Measurements from ENCODE around the gene MFN2. TPM values are rescaled to one million over a fixed set of nuclear protein-coding genes. Genes with fewer than 3 reads are reported as not detected.
"Not testable (repeated sequence)": the region's sequence is repeated elsewhere in the genome, so short reads cannot be mapped to it uniquely, and the experiment has no call there.

Gene MFN2
- polyA plus RNA-seq (2013): 19.3 TPM

DNA sequence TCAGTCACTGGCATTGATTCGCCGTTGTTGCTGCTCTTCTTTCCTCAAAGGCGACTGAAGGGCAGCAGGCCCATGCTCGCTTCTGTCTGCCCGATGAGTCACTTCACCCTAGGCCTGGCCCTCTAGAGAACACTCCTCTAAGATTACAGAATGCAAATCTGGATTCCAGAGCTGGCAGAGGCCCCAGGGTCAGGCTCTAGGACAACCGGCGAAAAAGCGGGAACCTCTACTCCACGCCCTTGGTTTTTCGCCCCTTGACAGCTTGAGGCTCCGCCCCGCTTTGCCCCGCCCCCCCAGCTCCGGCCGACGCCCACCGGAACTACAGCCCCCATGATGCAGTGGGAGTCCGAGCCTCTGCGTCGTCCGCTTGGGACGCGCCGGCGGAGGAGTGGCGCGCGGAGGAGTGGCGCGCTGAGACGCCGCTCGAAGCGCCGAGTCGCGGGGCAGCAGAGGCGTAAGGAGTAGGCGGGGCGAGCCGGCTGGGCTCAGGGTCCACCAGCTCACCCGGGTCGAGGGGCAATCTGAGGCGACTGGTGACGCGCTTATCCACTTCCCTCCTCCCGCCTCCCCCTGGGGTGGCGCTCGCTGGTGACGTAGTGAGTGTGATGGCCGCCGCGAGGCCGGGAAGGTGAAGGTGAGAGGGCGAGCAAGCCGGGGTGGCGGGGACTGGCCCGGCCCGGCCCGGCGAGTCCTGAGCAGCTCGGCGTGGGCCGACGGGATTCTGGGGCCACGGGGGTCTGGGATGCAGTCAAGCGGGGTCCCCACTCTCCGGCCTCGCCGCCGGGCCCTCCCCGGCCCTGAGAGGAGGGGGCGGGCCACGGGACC is at the start of gene MFN2:
Gene MFN2 (plus strand): TSS at position 594 of the 825 bp plus-strand sequence. CDS start 8,725 bp downstream, outside the sequence.
- Histone ChIP-seq H3K4me3 (ENCODE audit: control insufficient read depth in 1 of 7, extremely low read depth in 1 of 7, insufficient read depth in 4 of 7, low read depth in 2 of 7, low read length in 6 of 7) (peak within 1 kb of the TSS; percentile 82 to 99 (median 93)), H3K27me3 (replicated peaks in 2 of 5; ENCODE audit: control insufficient read depth in 4 of 5, insufficient read depth in 5 of 5, low read length in 4 of 5) (no peaks in the 10 kb centered on the region), H3K27ac (ENCODE audit: insufficient read depth in 1 of 2, low read depth in 1 of 2, low read length in 2 of 2, poor library complexity in 1 of 2, severe bottlenecking in 2 of 2) (peak within 1 kb of the TSS; percentile 88 to 92), H3K4me1 (ENCODE audit: control extremely low read depth in 1 of 4, control insufficient read depth in 4 of 4, insufficient read depth in 4 of 4, low read length in 3 of 4) (peaks cover 3 to 31% (median 17%) of the 10 kb centered on the region in 4 experiments), H3K9me3 (ENCODE audit: control extremely low read depth in 1 of 5, control insufficient read depth in 4 of 5, insufficient read depth in 2 of 5, low read depth in 1 of 5, low read length in 4 of 5) (no peaks in the 10 kb centered on the region), H3K36me3 (ENCODE audit: control insufficient read depth in 4 of 4, insufficient read depth in 4 of 4, low read length in 3 of 4) (peaks cover 11 to 36% (median 25%) of the 10 kb centered on the region in 4 experiments)
- DNase-seq: peak; percentile 97 to 99 (median 98)
- ChIA-PET POLR2A (interaction anchor here (8.0 kb wide), 1 partner anchor 71 kb away, joined by 74 read pairs; no protein-coding TSS in a partner anchor), CTCF (interaction anchor here (0.8 to 3.7 kb wide), 5 partner anchors 15 to 141 kb away, joined by 3 to 16 read pairs (median 3); no protein-coding TSS in a partner anchor)
- 2% methylated on average over 56 of the region's 74 CpGs for WGBS (ENCODE audit: insufficient coverage)

DNA sequence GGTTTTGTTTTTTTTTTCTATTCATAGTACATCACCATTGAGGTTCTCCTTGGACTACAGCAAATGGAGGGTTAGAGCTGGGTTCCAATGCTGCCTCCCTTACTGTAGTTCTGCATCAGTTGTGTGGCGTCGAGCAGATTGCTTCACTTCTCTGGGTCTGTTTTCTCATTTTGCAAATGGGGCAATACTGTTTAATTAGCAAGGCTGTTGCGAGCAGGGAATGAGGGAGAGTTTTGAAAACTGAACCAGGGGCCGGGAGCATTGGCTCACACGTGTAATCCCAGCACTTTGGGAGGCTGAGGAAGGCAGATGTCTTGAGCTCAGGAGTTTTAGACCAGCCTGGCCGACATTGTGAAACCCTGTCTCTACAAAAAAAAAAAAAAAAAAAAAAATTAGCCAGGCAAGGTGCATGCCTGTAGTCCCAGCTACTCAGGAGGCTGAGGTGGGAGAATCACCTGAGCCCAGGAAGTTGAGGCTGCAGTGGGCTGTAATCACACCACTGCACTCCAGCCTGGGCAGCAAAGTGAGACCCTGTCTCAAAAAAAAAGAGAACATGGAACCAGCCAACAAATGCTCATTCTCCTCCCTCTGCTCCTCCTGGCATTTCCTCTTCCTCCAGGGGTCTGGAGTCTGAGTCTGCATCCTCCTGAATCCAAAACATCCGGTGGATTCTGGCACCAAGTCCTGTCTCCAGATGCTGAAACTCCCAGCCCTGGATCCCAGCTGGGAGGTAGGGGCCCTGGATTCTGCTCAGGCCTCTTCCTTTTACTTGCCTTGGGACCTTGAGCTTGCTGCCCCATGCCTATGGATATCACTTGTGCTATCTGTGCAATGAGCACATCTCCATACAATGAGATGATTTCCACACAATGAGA is 49.4 kb upstream of the MFN2 start:
- Histone ChIP-seq H3K27ac (ENCODE audit: insufficient read depth in 1 of 2, low read depth in 1 of 2, low read length in 2 of 2, poor library complexity in 1 of 2, severe bottlenecking in 2 of 2) (no peak overlapping the region), H3K27me3 (replicated peaks in 2 of 5; ENCODE audit: control insufficient read depth in 4 of 5, insufficient read depth in 5 of 5, low read length in 4 of 5) (no peaks in the 10 kb centered on the region), H3K9me3 (ENCODE audit: control extremely low read depth in 1 of 5, control insufficient read depth in 4 of 5, insufficient read depth in 2 of 5, low read depth in 1 of 5, low read length in 4 of 5) (no peaks in the 10 kb centered on the region), H3K4me3 (ENCODE audit: control insufficient read depth in 1 of 7, extremely low read depth in 1 of 7, insufficient read depth in 4 of 7, low read depth in 2 of 7, low read length in 6 of 7) (no peak overlapping the region), H3K4me1 (ENCODE audit: control extremely low read depth in 1 of 4, control insufficient read depth in 4 of 4, insufficient read depth in 4 of 4, low read length in 3 of 4) (peaks cover 0 to 32% (median 23%) of the 10 kb centered on the region in 4 experiments), H3K36me3 (ENCODE audit: control insufficient read depth in 4 of 4, insufficient read depth in 4 of 4, low read length in 3 of 4) (no peaks in the 10 kb centered on the region)
- WGBS (ENCODE audit: insufficient coverage): 91% methylated on average over 4 of the region's 7 CpGs
- no peak for DNase-seq
- ChIA-PET POLR2A (no interaction called here), CTCF (interaction anchor here (0.8 kb wide), 1 partner anchor 30 kb away, joined by 3 read pairs; no protein-coding TSS in a partner anchor)

DNA sequence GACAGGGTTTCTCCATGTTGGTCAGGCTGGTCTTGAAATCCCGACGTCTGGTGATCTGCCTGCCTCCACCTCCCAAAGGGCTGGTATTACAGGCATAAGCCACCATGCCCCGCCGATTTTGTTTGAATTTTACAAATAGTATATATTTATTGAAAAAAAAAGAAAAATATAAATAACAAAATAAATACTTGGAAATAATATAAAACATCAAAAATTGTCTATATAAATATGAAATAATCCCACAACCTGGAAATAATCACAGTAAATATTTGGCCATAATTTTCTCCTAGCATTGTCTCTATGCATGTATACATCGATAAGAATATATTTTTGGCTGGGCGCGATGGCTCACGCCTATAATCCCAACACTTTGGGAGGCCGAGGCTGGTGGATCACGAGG is 48.4 kb upstream of the MFN2 start:
- Histone ChIP-seq H3K36me3 (ENCODE audit: control insufficient read depth in 4 of 4, insufficient read depth in 4 of 4, low read length in 3 of 4) (no peaks in the 10 kb centered on the region), H3K27ac (ENCODE audit: insufficient read depth in 1 of 2, low read depth in 1 of 2, low read length in 2 of 2, poor library complexity in 1 of 2, severe bottlenecking in 2 of 2) (no peak overlapping the region), H3K4me1 (ENCODE audit: control extremely low read depth in 1 of 4, control insufficient read depth in 4 of 4, insufficient read depth in 4 of 4, low read length in 3 of 4) (peaks cover 0 to 26% (median 19%) of the 10 kb centered on the region in 4 experiments), H3K9me3 (ENCODE audit: control extremely low read depth in 1 of 5, control insufficient read depth in 4 of 5, insufficient read depth in 2 of 5, low read depth in 1 of 5, low read length in 4 of 5) (no peaks in the 10 kb centered on the region), H3K4me3 (ENCODE audit: control insufficient read depth in 1 of 7, extremely low read depth in 1 of 7, insufficient read depth in 4 of 7, low read depth in 2 of 7, low read length in 6 of 7) (no peak overlapping the region), H3K27me3 (replicated peaks in 2 of 5; ENCODE audit: control insufficient read depth in 4 of 5, insufficient read depth in 5 of 5, low read length in 4 of 5) (no peaks in the 10 kb centered on the region)
- no CpG with 5 or more reads among the region's 10 CpGs for WGBS (ENCODE audit: insufficient coverage)
- CTCF ChIA-PET: no interaction called here
- POLR2A ChIA-PET: no interaction called here
- DNase-seq: no peak

DNA sequence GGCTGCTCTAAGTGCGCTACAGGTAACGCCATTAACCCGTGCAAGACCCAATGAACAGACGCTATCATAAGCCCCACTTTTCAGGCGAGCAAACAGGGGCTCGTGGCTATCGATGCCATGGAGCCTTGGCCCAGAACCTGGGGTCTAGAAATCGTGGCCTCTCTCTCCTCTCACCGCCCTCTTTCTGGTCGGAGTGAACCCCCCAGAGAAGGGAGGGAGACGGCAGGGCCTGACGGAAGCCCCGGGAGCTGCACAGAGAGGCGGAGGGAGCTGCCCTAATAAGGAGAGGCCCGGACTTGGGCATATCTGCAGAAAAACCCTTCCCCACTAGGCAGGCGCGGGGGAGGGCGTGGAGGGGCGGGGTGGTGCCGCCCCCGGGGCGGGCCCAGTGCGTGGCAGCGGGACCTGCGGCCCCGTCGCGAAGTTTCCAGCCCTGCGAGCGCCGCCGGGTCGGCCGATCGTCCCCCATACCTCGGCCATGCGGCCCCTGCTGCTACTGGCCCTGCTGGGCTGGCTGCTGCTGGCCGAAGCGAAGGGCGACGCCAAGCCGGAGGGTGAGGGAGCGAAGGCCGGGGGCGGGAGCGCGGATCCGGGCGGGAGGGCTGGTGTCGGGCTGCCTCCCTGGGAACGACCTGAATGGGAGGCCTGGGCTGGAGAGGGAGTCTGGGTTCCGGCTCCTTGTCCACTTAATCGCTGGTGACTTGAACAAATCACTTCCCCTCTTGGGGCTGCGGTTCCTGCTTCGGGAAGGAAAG is 45.8 kb upstream of the MFN2 start, which contains the start of gene PLOD1:
Gene PLOD1 (plus strand): TSS at position 416 of the 755 bp plus-strand sequence. CDS start 63 bp downstream, at position 479.
- CTCF ChIA-PET: no interaction called here
- H3K36me3 ChIP-seq (ENCODE audit: control insufficient read depth in 4 of 4, insufficient read depth in 4 of 4, low read length in 3 of 4): peaks cover 0 to 8% (median 0%) of the 10 kb centered on the region in 4 experiments
- H3K4me1 ChIP-seq (ENCODE audit: control extremely low read depth in 1 of 4, control insufficient read depth in 4 of 4, insufficient read depth in 4 of 4, low read length in 3 of 4): peaks cover 0 to 24% (median 18%) of the 10 kb centered on the region in 4 experiments
- H3K27ac ChIP-seq (ENCODE audit: insufficient read depth in 1 of 2, low read depth in 1 of 2, low read length in 2 of 2, poor library complexity in 1 of 2, severe bottlenecking in 2 of 2): peak within 1 kb of the TSS in 1 of 2 experiments; percentile 83
- 0% methylated on average over 29 of the region's 55 CpGs for WGBS (ENCODE audit: insufficient coverage)
- H3K9me3 ChIP-seq (ENCODE audit: control extremely low read depth in 1 of 5, control insufficient read depth in 4 of 5, insufficient read depth in 2 of 5, low read depth in 1 of 5, low read length in 4 of 5): no peaks in the 10 kb centered on the region
- POLR2A ChIA-PET: interaction anchor here (1.2 kb wide), 1 partner anchor 25 kb away, joined by 5 read pairs; no protein-coding TSS in a partner anchor
- H3K27me3 ChIP-seq (replicated peaks in 2 of 5; ENCODE audit: control insufficient read depth in 4 of 5, insufficient read depth in 5 of 5, low read length in 4 of 5): no peaks in the 10 kb centered on the region
- DNase-seq: peak; percentile 71 to 90 (median 87)
- peak within 1 kb of the TSS; percentile 62 to 79 (median 75) for H3K4me3 ChIP-seq (ENCODE audit: control insufficient read depth in 1 of 7, extremely low read depth in 1 of 7, insufficient read depth in 4 of 7, low read depth in 2 of 7, low read length in 6 of 7)

DNA sequence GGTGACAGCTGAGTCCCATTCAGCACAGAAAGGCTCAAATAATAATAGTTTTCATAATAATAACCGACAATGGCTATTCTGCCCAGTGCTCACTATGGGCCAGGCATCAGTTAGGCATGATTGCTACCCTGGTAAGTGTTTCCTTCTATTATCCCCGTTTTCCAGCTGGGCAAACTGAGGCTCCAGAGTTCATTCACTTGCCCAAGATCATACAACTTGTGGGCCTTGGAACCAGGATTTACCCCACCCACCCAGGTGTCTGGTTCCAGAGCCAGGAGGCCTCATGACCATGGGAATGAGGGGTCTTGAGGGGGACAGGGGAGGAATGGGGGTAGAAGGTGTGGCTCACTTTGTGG is 45.2 kb upstream of the MFN2 start:
- peak overlapping the region; percentile 58 to 79 (median 68) for H3K4me3 ChIP-seq (ENCODE audit: control insufficient read depth in 1 of 7, extremely low read depth in 1 of 7, insufficient read depth in 4 of 7, low read depth in 2 of 7, low read length in 6 of 7)
- H3K9me3 ChIP-seq (ENCODE audit: control extremely low read depth in 1 of 5, control insufficient read depth in 4 of 5, insufficient read depth in 2 of 5, low read depth in 1 of 5, low read length in 4 of 5): no peaks in the 10 kb centered on the region
- peaks cover 0 to 19% (median 14%) of the 10 kb centered on the region in 4 experiments for H3K4me1 ChIP-seq (ENCODE audit: control extremely low read depth in 1 of 4, control insufficient read depth in 4 of 4, insufficient read depth in 4 of 4, low read length in 3 of 4)
- ChIA-PET POLR2A (interaction anchor here (1.2 kb wide), 1 partner anchor 25 kb away, joined by 5 read pairs; no protein-coding TSS in a partner anchor), CTCF (no interaction called here)
- DNase-seq: no peak
- H3K36me3 ChIP-seq (ENCODE audit: control insufficient read depth in 4 of 4, insufficient read depth in 4 of 4, low read length in 3 of 4): peaks cover 0 to 8% (median 0%) of the 10 kb centered on the region in 4 experiments
- 0% methylated on average over 2 of the region's 2 CpGs for WGBS (ENCODE audit: insufficient coverage)
- peak overlapping the region in 1 of 2 experiments; percentile 83 for H3K27ac ChIP-seq (ENCODE audit: insufficient read depth in 1 of 2, low read depth in 1 of 2, low read length in 2 of 2, poor library complexity in 1 of 2, severe bottlenecking in 2 of 2)
- H3K27me3 ChIP-seq (replicated peaks in 2 of 5; ENCODE audit: control insufficient read depth in 4 of 5, insufficient read depth in 5 of 5, low read length in 4 of 5): no peaks in the 10 kb centered on the region

DNA sequence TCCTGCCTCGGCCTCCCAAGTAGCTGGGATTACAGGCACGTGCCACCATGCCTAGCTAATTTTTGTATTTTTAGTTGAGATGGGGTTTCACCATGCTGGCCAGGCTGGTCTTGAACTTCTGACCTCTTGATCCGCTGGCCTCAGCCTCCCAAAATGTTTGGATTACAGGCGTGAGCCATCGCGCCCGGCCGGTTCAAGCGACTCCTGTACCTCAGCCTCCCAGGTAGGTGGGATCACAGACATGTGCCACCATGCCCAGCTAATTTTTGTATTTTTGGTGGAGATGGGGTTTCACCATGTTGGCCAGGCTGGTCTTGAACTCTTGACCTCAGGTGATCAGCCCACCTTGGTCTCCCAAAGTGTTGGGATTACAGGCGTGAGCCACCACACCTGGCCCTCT is 44.5 kb upstream of the MFN2 start:
- WGBS (ENCODE audit: insufficient coverage): 98% methylated on average over 10 of the region's 10 CpGs
- POLR2A ChIA-PET; H3K4me3 ChIP-seq (ENCODE audit: control insufficient read depth in 1 of 7, extremely low read depth in 1 of 7, insufficient read depth in 4 of 7, low read depth in 2 of 7, low read length in 6 of 7); H3K27ac ChIP-seq (ENCODE audit: insufficient read depth in 1 of 2, low read depth in 1 of 2, low read length in 2 of 2, poor library complexity in 1 of 2, severe bottlenecking in 2 of 2); H3K27me3 ChIP-seq (replicated peaks in 2 of 5; ENCODE audit: control insufficient read depth in 4 of 5, insufficient read depth in 5 of 5, low read length in 4 of 5); H3K36me3 ChIP-seq (ENCODE audit: control insufficient read depth in 4 of 4, insufficient read depth in 4 of 4, low read length in 3 of 4); DNase-seq; H3K9me3 ChIP-seq (ENCODE audit: control extremely low read depth in 1 of 5, control insufficient read depth in 4 of 5, insufficient read depth in 2 of 5, low read depth in 1 of 5, low read length in 4 of 5): not testable (repeated sequence)
- CTCF ChIA-PET: interaction anchor here (0.6 kb wide), 1 partner anchor 116 kb away, joined by 4 read pairs; no protein-coding TSS in a partner anchor
- peaks cover 0 to 17% (median 13%) of the 10 kb centered on the region in 4 experiments for H3K4me1 ChIP-seq (ENCODE audit: control extremely low read depth in 1 of 4, control insufficient read depth in 4 of 4, insufficient read depth in 4 of 4, low read length in 3 of 4)

All from common myeloid progenitor, CD34-positive (primary cell).